Spleen (tissue), 11 donors: ENCODE measurements around the gene CUBN. TPM values are rescaled to one million over a fixed set of nuclear protein-coding genes. Genes with fewer than 3 reads are reported as not detected.

Experiments
- DNase-seq: peaks from one replicate; pipeline ENCODE4 v3.0.0-alpha.2; 2020
- H3K27ac ChIP-seq, 8 donors: fragments of 200-600 bp; sonication (generic) in 7 of 8; 1 replicate in 4 of 8; 2 replicates in 4 of 8; pipeline versions ENCODE4 v1.5.0 to v1.8.0; 2016 to 2021; ENCODE audit warnings: inconsistent platforms in 4 of 8, mild to moderate bottlenecking in 4 of 8, moderate library complexity in 1 of 8
- H3K27me3 ChIP-seq, 7 donors: fragments of 200-600 bp; sonication (generic) in 6 of 7; replicated peaks in 1 of 7; 1 replicate in 4 of 7; 2 replicates in 3 of 7; pipeline versions ENCODE4 v1.5.0 to v1.8.0; 2016 to 2021; ENCODE audit warnings: inconsistent platforms in 3 of 7, mild to moderate bottlenecking in 1 of 7
- H3K36me3 ChIP-seq, 6 donors: fragments of 200-600 bp; sonication (generic) in 5 of 6; 1 replicate in 4 of 6; 2 replicates in 2 of 6; pipeline versions ENCODE4 v1.5.0 to v1.8.0; 2016 to 2021; ENCODE audit warnings: inconsistent platforms in 2 of 6
- H3K4me1 ChIP-seq, 6 donors: fragments of 200-600 bp; sonication (generic) in 5 of 6; 1 replicate in 3 of 6; 2 replicates in 3 of 6; pipeline versions ENCODE4 v1.5.0 to v1.8.0; 2016 to 2021; ENCODE audit warnings: inconsistent platforms in 3 of 6
- H3K4me3 ChIP-seq, 8 donors: fragments of 200-600 bp; sonication (generic) in 7 of 8; 1 replicate in 4 of 8; 2 replicates in 4 of 8; pipeline versions ENCODE4 v1.5.0 to v1.8.0; 2016 to 2021; ENCODE audit warnings: inconsistent platforms in 4 of 8, mild to moderate bottlenecking in 4 of 8, moderate library complexity in 2 of 8
- H3K9me3 ChIP-seq, 8 donors: fragments of 200-600 bp; sonication (generic) in 7 of 8; 1 replicate in 4 of 8; 2 replicates in 4 of 8; pipeline versions ENCODE4 v1.5.0 to v1.8.0; 2016 to 2021; ENCODE audit warnings: inconsistent platforms in 4 of 8
- CTCF ChIP-seq, 11 experiments: fragments of 200-600 bp in 7 of 11; fragments of 450-650 bp in 4 of 11; sonication (generic) in 4 of 11; IDR thresholded peaks in 8 of 11; conservative IDR thresholded peaks in 3 of 11; 1 replicate in 7 of 11; 2 replicates in 4 of 11; pipeline versions ENCODE4 v1.4.0 to v1.8.0; 2016 to 2021; ENCODE audit warnings: antibody characterized with exemption in 11 of 11, inconsistent platforms in 4 of 11, mild to moderate bottlenecking in 1 of 11
- POLR2A ChIP-seq, 3 donors: fragments of 450-650 bp; IDR thresholded peaks; one replicate each; pipeline ENCODE4 v1.5.1; 2017; ENCODE audit warnings: antibody characterized with exemption in 3 of 3, mild to moderate bottlenecking in 1 of 3
- POLR2AphosphoS5 ChIP-seq, 3 donors: sonication (generic); formaldehyde crosslinking; IDR thresholded peaks; one replicate each; pipeline ENCODE4 v1.5.1; 2017; ENCODE audit warnings: antibody characterized with exemption in 3 of 3
- WGBS, 5 donors: extraction: QIAGEN DNeasy Blood & Tissue Kit in 3 of 5; methylation state at CpG; one replicate each; pipeline versions ENCODE4 v1.1.5 to v1.1.7; 2013 to 2018; 5-methylcytosine and 5-hydroxymethylcytosine counted together
- intact Hi-C: fragments of 100-400 bp; cut with DNase I; formaldehyde crosslinking; loops from one replicate; pipeline ENCODE4 v1.15.0; 2023; ENCODE audit warnings: low total_unique reads
- polyA plus RNA-seq, 3 donors: library from polyadenylated mRNA; stranded (reverse); fragments of 200-250 nt; gene quantifications; one replicate each; pipeline ENCODE4 v1.2.1, GENCODE V29; 2013
- total RNA-seq, 7 donors: library from RNA; depleted of rRNA in 3 of 7; stranded (reverse); fragments of >200 nt in 3 of 7; fragmentation: NEBNext Ultra II Directional in 4 of 7; extraction: Animal tissue kit (Norgen Biotek cat#: 25700) in 4 of 7; gene quantifications; one replicate each; pipeline versions ENCODE4 v1.1.0 to v1.2.1, GENCODE V29; 2016 to 2021
- donor health status: healthy with polysubstance abuse.
- donor health status: DM: no; HTN: no; CAD: no; lungs with moderate emphysema.
- donor health status: DM: no; HTN: no; CAD: no.
- donor health status: Bipolar disorder and iron deficiency.
- donor health status: healthy.
- donor health status: DM: no; HTN: no; CAD: no.
- donor health status: DM: yes; HTN: yes; CAD: no.

CUBN gene
- total and polyA plus RNA-seq, 10 donors: 0.24 to 12.1 (median 5.4) TPM

GRCh38 chr10:16948361-16948760, 181.2 kb downstream of the CUBN start:
- intact Hi-C loops: no loop called here
- DNase-seq: no peak
- H3K4me3 ChIP-seq: no peak overlapping the region
- no peak for TF ChIP-seq POLR2A (IDR thresholded peaks at IDR 0.05)
- no peaks in the 10 kb centered on the region for H3K36me3 ChIP-seq
- WGBS, 5 donors: 80 to 94% (median 91%) methylated on average over 12 of the region's 12 CpGs
- H3K9me3 ChIP-seq: no peaks in the 10 kb centered on the region
- H3K27ac ChIP-seq: no peak overlapping the region
- H3K27me3 ChIP-seq: no peaks in the 10 kb centered on the region
- peaks cover 0 to 29% (median 19%) of the 10 kb centered on the region in 6 donors for H3K4me1 ChIP-seq

GRCh38 chr10:16947069-16947468, 182.5 kb downstream of the CUBN start:
- WGBS, 5 donors: 75 to 94% (median 83%) methylated on average over 5 of the region's 5 CpGs
- Histone ChIP-seq H3K36me3 (no peaks in the 10 kb centered on the region), H3K27ac (no peak overlapping the region), H3K4me1 (peaks cover 0 to 16% (median 11%) of the 10 kb centered on the region in 6 donors), H3K9me3 (no peaks in the 10 kb centered on the region), H3K27me3 (no peaks in the 10 kb centered on the region), H3K4me3 (no peak overlapping the region)
- TF ChIP-seq CTCF (IDR thresholded peaks at IDR 0.05 in 8 of 11, conservative IDR thresholded peaks at IDR 0.05 in 3 of 11) (no peak), POLR2AphosphoS5 (IDR thresholded peaks at IDR 0.05) (no peak)
- intact Hi-C loops: no loop called here
- no peak for DNase-seq

- intact Hi-C loops: no loop called here
- Histone ChIP-seq H3K27ac (no peak overlapping the region), H3K4me1 (peaks cover 0 to 2% (median 0%) of the 10 kb centered on the region in 6 donors), H3K9me3 (no peaks in the 10 kb centered on the region), H3K36me3 (no peaks in the 10 kb centered on the region), H3K27me3 (no peaks in the 10 kb centered on the region), H3K4me3 (no peak overlapping the region)
- no peak for DNase-seq
- WGBS, 5 donors: 68 to 91% (median 74%) methylated on average over 4 of the region's 4 CpGs
- TF ChIP-seq CTCF (IDR thresholded peaks at IDR 0.05 in 8 of 11, conservative IDR thresholded peaks at IDR 0.05 in 3 of 11) (no peak), POLR2AphosphoS5 (IDR thresholded peaks at IDR 0.05) (no peak), POLR2A (IDR thresholded peaks at IDR 0.05) (no peak)
These were observed 184.0 kb downstream of the CUBN start for GRCh38 chr10:16945593-16945992.

- Histone ChIP-seq H3K27ac (no peak overlapping the region), H3K27me3 (no peaks in the 10 kb centered on the region), H3K4me3 (no peak overlapping the region), H3K9me3 (no peaks in the 10 kb centered on the region), H3K36me3 (no peaks in the 10 kb centered on the region), H3K4me1 (no peaks in the 10 kb centered on the region)
- TF ChIP-seq POLR2A (IDR thresholded peaks at IDR 0.05): no peak
- TF ChIP-seq POLR2AphosphoS5 (IDR thresholded peaks at IDR 0.05): no peak
- no peak for TF ChIP-seq CTCF (IDR thresholded peaks at IDR 0.05 in 8 of 11, conservative IDR thresholded peaks at IDR 0.05 in 3 of 11)
- WGBS, 5 donors: 92 to 98% (median 97%) methylated on average over 1 of the region's 1 CpG
- DNase-seq: no peak
- intact Hi-C loops: no loop called here
These were observed 184.6 kb downstream of the CUBN start for GRCh38 chr10:16944986-16945385.

GRCh38 chr10:16944402-16944801, 185.2 kb downstream of the CUBN start:
- 62 to 76% (median 73%) methylated on average over 4 of the region's 4 CpGs for WGBS, 5 donors

More at GRCh38 chr10:16944402-16944801, 185.2 kb downstream of the CUBN start:
- Histone ChIP-seq H3K4me3 (no peak overlapping the region), H3K36me3 (no peaks in the 10 kb centered on the region), H3K9me3 (no peaks in the 10 kb centered on the region), H3K4me1 (no peaks in the 10 kb centered on the region), H3K27ac (no peak overlapping the region), H3K27me3 (no peaks in the 10 kb centered on the region)
- no peak for DNase-seq
- intact Hi-C loops: no loop called here
- TF ChIP-seq POLR2AphosphoS5 (IDR thresholded peaks at IDR 0.05): no peak
- TF ChIP-seq CTCF (IDR thresholded peaks at IDR 0.05 in 8 of 11, conservative IDR thresholded peaks at IDR 0.05 in 3 of 11): no peak
- no peak for TF ChIP-seq POLR2A (IDR thresholded peaks at IDR 0.05)
